Measurements from ENCODE around the gene RAMP2.
"Not testable (repeated sequence)": the region's sequence is repeated elsewhere in the genome, so short reads cannot be mapped to it uniquely, and the experiment has no call there.

Gene RAMP2

GRCh38 chr17:42760652-42761581 lies at the start of gene RAMP2:
TSS of gene RAMP2 (plus strand) at chr17:42761227. CDS start at chr17:42761262, 35 bp downstream.
- DNase-seq = no peak

- peak; percentile 73 for DNase-seq
These were observed 39.9 kb upstream of the RAMP2 start for GRCh38 chr17:42720996-42721583.

- DNase-seq = no peak
These were observed 37.4 kb upstream of the RAMP2 start for GRCh38 chr17:42723636-42724035.

GRCh38 chr17:42725143-42725542 lies 35.9 kb upstream of the RAMP2 start:
- no peak for DNase-seq

GRCh38 chr17:42740699-42741098 lies 20.3 kb upstream of the RAMP2 start:
- DNase-seq = no peak

GRCh38 chr17:42742916-42743315 lies 18.1 kb upstream of the RAMP2 start:
- DNase-seq = not testable (repeated sequence)

GRCh38 chr17:42743595-42744282 lies 17.3 kb upstream of the RAMP2 start:
- no peak for DNase-seq

GRCh38 chr17:42744283-42744805 lies 16.7 kb upstream of the RAMP2 start:
- peak; percentile 56 for DNase-seq

GRCh38 chr17:42744806-42745617 lies 16.0 kb upstream of the RAMP2 start, which contains the start of gene EZH1:
TSS of gene EZH1 (minus strand) at chr17:42745040. CDS start at chr17:42728941, 16,099 bp downstream.
- peak; percentile 87 for DNase-seq

- DNase-seq = no peak
These were observed 12.7 kb upstream of the RAMP2 start for GRCh38 chr17:42748202-42748907.

- DNase-seq = no peak
These were observed 11.9 kb upstream of the RAMP2 start for GRCh38 chr17:42748908-42749798.

GRCh38 chr17:42750739-42751344 lies 10.2 kb upstream of the RAMP2 start:
- no peak for DNase-seq

GRCh38 chr17:42751628-42752027 lies 9.4 kb upstream of the RAMP2 start:
- no peak for DNase-seq

GRCh38 chr17:42754782-42755181 lies 6.2 kb upstream of the RAMP2 start:
- no peak for DNase-seq

- DNase-seq = no peak
These were observed 910 bp upstream of the RAMP2 start for GRCh38 chr17:42759982-42760651.

- DNase-seq = no peak
These were observed 611 bp downstream of the RAMP2 start for GRCh38 chr17:42761638-42762037.

GRCh38 chr17:42766124-42766523 lies 5.1 kb downstream of the RAMP2 start:
- DNase-seq = no peak

- DNase-seq = no peak
These were observed 6.5 kb downstream of the RAMP2 start for GRCh38 chr17:42767512-42767911.

- not testable (repeated sequence) for DNase-seq
These were observed 7.0 kb downstream of the RAMP2 start for GRCh38 chr17:42768006-42768405.

GRCh38 chr17:42769964-42770363 lies 8.9 kb downstream of the RAMP2 start:
- DNase-seq = not testable (repeated sequence)

All from NCI-H1092 (cell line).